Dedifferentiated amniotic fluid mesenchymal stem cell (primary cell): ENCODE data around the gene DDX60.
"Not testable (repeated sequence)": the region's sequence is repeated elsewhere in the genome, so short reads cannot be mapped to it uniquely, and the experiment has no call there.

Experiments
- DNase-seq: peaks from one replicate; pipeline ENCODE4 v3.0.0-alpha.2; 2016; ENCODE audit errors: extremely low spot score

DDX60 gene

DNA sequence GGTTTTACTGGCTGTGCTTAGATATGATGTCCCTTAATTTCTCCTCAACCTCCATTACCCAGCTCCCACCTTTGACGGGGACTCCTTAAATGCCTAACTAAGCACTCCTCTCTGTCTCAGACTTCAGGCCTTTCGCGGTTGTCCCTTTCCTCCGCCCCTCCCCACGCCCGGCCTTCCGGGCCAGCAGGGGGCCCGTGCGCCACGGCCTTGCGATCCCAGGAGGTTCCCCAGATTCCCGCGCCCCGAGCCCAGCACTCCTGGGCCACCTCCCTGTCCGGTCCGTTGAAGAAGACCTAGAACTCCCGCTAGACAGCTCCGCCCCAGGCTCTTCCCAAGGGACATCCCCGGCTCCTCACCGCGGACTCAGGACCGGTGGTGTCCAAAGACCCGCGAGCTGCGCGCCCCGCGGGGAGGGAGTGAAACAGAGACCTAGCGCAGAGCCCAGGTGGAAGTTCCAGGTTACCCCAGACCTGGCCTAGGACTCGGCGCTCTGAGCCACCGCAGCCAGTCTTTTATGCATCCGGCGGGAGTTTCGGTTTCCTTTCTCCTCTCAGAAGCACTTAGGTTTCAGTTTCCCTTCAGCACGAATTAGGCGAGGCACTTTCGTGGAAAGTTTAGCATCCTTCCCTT is at the start of gene DDX60:
Gene DDX60 (minus strand): TSS at position 487 of the 630 bp plus-strand sequence. CDS start 7,493 bp downstream, outside the sequence.
- DNase-seq: peak; percentile 80

DNA sequence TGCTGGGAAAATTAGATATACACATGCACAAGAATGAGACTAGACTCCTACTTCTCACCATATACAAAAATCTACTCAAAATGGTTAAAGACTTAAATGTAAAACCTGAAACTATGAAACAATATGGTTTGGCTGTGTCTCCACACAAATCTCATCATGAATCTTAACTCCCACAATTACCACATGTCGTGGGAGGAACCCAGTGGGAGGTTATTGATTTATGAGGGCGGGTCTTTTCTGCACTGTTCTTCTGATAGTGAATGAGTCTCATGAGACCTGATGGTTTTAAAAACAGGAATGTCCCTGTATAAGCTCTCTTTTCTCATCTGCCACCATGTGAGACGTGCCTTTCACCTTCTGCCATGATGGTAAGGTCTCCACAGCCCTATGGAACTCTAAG is 48.5 kb upstream of the DDX60 start:
- no peak for DNase-seq

GRCh38 chr4:168362025-168362401 is 43.5 kb upstream of the DDX60 start:
- DNase-seq: no peak

GRCh38 chr4:168361365-168362024 is 42.9 kb upstream of the DDX60 start:
- DNase-seq: peak; percentile 5

DNA sequence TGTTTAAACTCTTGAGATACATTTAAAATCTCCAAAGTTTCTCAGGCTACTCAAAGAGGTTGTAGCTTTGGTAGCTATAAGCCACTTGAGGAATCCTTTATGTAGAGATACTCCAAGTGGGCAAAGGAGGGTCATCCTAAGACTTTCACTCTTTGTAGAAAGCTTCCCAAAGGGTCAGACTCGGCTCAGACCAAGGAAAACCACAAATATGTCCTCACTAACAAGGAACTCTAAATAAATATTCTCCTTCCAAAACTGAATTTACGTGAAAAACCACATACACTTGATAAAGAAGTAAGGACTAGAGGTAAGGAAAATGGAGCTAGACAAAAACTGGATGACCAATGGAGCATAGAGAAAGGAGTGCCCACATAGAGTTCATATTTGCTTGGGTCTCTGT is 41.7 kb upstream of the DDX60 start:
- DNase-seq: no peak

GRCh38 chr4:168357941-168358340 is 39.4 kb upstream of the DDX60 start:
- DNase-seq: peak; percentile 8

GRCh38 chr4:168353746-168354145 is 35.2 kb upstream of the DDX60 start:
- DNase-seq: no peak

DNA sequence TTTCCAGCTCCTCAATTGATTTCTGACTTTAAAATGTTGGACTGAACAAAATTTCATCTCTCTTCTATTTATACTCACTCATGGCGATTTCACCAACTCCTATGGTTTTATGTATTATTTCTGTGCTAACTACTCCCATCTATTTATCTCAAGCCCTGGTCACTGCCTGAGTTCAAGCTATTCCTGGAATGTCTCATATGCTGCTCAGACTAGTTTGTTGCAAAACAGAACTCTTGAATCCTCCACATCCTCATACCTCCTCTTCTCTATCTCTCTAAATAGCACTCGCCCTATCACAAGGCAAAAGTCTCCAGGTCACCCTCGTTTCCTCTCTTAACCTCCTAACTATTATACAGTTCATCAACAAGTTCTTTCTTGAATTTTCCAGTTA is 19.0 kb upstream of the DDX60 start:
- DNase-seq: no peak

- no peak for DNase-seq
Measured at GRCh38 chr4:168336837-168337549, 18.4 kb upstream of the DDX60 start.

DNA sequence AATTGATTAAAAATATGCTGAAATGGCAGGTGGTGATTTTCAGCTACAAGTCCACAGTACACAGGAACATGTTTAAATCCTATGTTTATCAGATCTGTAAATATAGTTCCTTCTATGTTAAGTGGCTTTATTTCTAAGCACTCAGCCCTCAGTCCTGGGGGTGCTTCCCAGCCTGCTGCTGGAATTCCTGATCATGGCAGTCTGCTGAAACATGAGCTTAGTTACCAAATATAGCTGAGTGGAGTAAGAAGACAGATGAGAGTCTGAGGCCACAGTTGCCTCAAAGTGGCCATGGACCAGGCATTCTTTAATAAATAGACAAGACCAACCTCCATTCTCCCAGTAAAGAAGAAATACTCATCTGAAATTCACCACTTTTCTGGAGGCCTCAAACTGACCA is 17.1 kb upstream of the DDX60 start:
- DNase-seq: no peak

DNA sequence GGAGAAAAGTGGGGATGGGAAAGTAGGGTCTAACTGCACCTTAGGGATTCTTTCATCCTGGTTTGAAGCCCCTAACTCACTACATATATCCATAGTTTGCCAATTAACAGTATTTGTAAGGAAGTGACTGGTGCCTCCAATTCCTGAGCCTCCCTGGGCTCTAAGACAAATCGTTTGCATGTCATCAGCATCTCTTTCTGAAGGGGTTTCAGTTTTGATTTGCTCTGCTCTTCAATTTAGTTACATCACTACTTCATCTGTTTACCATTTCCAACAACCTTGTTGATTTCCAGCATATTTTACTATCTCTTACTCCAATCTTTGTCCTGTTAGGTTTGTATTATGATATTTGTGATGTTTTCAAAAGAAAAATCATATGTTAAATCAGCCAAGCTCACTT is 15.5 kb upstream of the DDX60 start:
- DNase-seq: no peak

GRCh38 chr4:168330575-168330974 is 12.0 kb upstream of the DDX60 start:
- not testable (repeated sequence) for DNase-seq

GRCh38 chr4:168325591-168325990 is 7.0 kb upstream of the DDX60 start:
- no peak for DNase-seq

- DNase-seq: no peak
Measured at GRCh38 chr4:168321006-168321405, 2.5 kb upstream of the DDX60 start.

DNA sequence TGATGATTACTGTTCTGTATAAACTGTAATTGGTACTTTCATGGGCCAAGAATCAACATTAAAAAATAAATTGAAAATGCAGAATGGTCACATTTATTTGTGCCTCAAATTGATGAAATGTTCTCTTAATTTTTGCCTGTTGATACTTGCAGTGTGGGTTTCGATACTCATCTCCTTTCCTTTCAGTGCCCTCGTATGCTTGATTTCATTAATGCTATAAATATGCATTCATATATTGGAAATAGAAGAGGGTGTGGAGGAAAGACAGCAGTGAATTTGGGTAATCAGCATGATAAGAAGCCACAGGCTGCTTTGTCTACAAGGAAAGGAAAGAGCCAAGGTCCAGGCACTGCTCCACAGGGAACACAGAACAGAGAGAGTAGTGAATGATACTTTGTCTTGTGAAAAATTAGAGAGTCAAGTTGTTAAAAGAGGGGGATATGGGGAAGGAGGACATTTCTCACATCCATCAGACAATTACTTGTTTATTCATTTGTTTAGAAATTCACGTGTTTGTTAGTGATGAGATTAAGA is 1.0 kb upstream of the DDX60 start:
- no peak for DNase-seq

DNA sequence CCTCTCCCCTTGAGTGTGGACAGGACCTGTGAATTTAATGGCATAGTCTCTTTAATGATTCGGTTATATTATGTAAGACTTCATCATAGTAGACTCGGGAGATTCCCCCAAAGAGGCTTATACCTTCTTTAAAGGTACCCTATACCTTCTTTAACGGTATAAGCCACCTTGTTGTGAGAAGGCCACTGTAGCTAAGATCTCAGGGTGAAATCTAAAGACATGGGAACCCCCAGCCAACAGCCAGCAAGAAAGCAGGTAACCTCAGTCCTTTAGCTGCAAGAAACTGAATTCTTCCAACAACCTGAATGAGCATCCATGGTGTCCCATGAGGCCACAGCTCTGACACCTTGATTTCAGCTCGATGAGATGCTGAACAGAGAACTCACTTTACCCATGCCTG is 931 bp downstream of the DDX60 start:
- no peak for DNase-seq

DNA sequence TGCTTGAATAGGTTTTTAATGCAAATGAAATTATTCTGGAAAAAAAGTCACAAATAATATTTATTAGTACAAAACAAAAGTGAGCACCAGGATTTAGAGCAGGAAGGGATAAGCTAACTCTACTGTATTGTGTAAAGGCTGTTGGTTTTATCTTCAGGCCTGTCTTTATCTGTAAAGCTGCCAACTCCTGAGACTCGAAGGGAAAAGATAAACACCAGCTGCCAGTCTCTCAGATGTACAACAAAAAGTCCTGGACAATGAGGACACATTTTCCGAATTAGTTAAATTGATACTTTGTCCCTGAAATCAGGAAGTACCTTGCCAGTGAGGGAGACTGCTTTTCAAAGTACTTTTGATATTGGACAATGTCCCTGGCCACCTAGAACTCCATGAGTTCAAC is 8.8 kb downstream of the DDX60 start:
- DNase-seq: no peak

- no peak for DNase-seq
Measured at GRCh38 chr4:168308912-168309311, 9.6 kb downstream of the DDX60 start.

- no peak for DNase-seq
Measured at GRCh38 chr4:168306476-168306875, 12.1 kb downstream of the DDX60 start.

DNA sequence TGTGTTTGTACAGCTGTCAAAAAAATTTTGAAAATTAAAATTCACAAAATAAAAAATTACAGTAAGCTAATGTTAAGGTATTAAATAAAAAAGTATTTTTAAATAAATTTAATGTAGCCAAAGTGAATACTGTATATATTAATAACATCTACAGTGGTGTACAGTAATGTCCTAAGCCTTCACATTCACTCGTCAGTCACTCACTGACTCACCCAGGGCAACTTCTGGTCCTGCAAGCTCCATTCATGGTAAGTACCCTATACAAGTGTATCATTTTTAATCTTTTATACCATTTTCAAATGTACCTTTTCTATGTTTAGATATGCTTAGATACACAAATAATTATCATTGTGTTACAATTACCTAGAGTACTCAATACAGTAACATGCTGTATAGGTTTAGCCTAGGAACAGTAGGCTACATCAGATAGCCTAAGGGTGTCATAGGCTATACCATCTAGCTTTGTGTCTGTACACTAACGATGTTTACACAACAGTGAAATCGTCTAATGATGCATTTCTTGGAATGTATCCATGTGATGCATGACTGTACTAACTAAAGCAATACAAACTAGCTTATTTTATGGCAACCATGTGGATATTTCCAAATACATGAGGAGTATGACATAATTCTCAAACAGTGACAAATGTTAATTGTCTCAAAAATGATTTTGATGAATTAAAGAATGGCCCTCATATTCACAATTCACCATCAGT is 13.7 kb downstream of the DDX60 start:
- peak; percentile 20 for DNase-seq

DNA sequence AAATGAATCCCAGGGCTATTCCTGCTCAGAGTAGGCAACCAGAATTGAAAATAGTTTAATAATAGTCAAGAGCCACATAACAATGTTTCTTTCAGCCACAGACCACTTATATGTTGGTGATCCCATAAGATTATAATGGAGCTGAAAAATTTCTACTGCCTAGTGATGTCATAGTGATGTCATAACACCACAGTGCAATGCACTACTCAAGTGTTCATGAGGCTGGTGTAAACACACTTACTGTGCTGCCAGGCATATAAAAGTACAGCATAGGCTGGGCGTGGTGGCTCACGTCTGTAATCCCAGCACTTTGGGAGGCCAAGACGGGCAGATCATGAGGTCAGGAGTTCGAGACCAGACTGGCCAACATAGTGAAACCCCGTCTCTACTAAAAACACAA is 15.1 kb downstream of the DDX60 start:
- not testable (repeated sequence) for DNase-seq

DNA sequence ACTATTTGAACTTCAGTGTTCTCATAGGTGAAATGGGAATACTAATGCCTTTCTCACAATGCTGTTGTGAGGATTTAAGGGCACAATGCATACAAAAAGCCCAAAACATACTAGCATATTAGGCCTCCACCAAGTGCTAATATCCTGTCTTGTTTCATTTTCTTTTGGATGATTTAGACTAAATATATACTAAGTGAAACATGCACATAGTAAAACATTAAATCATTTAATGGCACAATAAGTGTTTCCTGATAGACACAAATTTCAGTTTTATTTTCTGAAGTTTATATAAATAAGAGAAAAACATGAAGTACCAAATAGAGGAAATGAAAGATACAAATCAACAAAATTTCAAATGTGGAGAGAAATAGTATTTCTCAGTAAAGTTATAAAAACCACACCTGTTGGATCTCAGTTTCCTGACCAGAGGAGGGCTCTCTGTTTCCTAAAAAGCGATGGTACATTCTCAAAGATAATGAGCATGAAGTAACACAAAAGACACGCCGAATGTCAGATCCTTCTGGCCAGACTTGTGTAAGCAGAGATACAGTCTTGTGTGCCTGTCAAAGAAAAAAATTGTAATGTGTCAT is 25.1 kb downstream of the DDX60 start:
- DNase-seq: no peak
